Measurements from ENCODE around the gene EGFLAM. TPM values are rescaled to one million over a fixed set of nuclear protein-coding genes. Genes with fewer than 3 reads are reported as not detected.

Gene EGFLAM
- total RNA-seq, 1 experiment from 2014 or later: 9.3 TPM

- no peaks in the 10 kb centered on the region for H3K36me3 Mint-ChIP-seq (ENCODE audit: insufficient read depth, unreplicated experiment)
- no TSS peak for BruUV-seq (replicated peaks)
- peak; percentile 33 for DNase-seq (ENCODE audit: unreplicated experiment)
- no peaks in the 10 kb centered on the region for H3K9me3 Mint-ChIP-seq (ENCODE audit: unreplicated experiment)
- TF ChIP-seq, protein P1, sequence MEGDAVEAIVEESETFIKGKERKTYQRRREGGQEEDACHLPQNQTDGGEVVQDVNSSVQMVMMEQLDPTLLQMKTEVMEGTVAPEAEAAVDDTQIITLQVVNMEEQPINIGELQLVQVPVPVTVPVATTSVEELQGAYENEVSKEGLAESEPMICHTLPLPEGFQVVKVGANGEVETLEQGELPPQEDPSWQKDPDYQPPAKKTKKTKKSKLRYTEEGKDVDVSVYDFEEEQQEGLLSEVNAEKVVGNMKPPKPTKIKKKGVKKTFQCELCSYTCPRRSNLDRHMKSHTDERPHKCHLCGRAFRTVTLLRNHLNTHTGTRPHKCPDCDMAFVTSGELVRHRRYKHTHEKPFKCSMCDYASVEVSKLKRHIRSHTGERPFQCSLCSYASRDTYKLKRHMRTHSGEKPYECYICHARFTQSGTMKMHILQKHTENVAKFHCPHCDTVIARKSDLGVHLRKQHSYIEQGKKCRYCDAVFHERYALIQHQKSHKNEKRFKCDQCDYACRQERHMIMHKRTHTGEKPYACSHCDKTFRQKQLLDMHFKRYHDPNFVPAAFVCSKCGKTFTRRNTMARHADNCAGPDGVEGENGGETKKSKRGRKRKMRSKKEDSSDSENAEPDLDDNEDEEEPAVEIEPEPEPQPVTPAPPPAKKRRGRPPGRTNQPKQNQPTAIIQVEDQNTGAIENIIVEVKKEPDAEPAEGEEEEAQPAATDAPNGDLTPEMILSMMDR (IDR thresholded peaks at IDR 0.05; ENCODE audit: unreplicated experiment): no peak
- ChIA-PET POLR2A (interaction anchor here (0.6 kb wide), 1 partner anchor 26 kb away, joined by 3 read pairs; no protein-coding TSS in a partner anchor), CTCF (interaction anchor here (1.1 to 2.5 kb wide), 2 partner anchors 24 to 66 kb away, joined by 3 to 11 read pairs; no protein-coding TSS in a partner anchor)
- H3K27me3 Mint-ChIP-seq (ENCODE audit: insufficient read depth, unreplicated experiment): no peaks in the 10 kb centered on the region
- no peak overlapping the region for H3K4me3 Mint-ChIP-seq (ENCODE audit: unreplicated experiment)
- peaks cover 9% of the 10 kb centered on the region for H3K4me1 Mint-ChIP-seq (ENCODE audit: insufficient read depth, unreplicated experiment)
- H3K27ac Mint-ChIP-seq (ENCODE audit: low read depth, unreplicated experiment): no peak overlapping the region
- intact Hi-C loops (cut with micrococcal nuclease): no loop called here
Measured at GRCh38 chr5:38291355-38291754, 33.0 kb downstream of the EGFLAM start.

- intact Hi-C loops (cut with micrococcal nuclease): no loop called here
- no peaks in the 10 kb centered on the region for H3K27me3 Mint-ChIP-seq (ENCODE audit: insufficient read depth, unreplicated experiment)
- peaks cover 9% of the 10 kb centered on the region for H3K4me1 Mint-ChIP-seq (ENCODE audit: insufficient read depth, unreplicated experiment)
- H3K36me3 Mint-ChIP-seq (ENCODE audit: insufficient read depth, unreplicated experiment): no peaks in the 10 kb centered on the region
- no TSS peak for BruUV-seq (replicated peaks)
- H3K27ac Mint-ChIP-seq (ENCODE audit: low read depth, unreplicated experiment): no peak overlapping the region
- no peak for DNase-seq (ENCODE audit: unreplicated experiment)
- ChIA-PET CTCF (interaction anchor here (0.6 to 1.1 kb wide), 2 partner anchors 31 to 67 kb away, joined by 3 read pairs; no protein-coding TSS in a partner anchor), POLR2A (interaction anchor here (0.6 kb wide), 1 partner anchor 99 kb away, joined by 3 read pairs; no protein-coding TSS in a partner anchor)
- no peaks in the 10 kb centered on the region for H3K9me3 Mint-ChIP-seq (ENCODE audit: unreplicated experiment)
- TF ChIP-seq, protein P1 (IDR thresholded peaks at IDR 0.05; ENCODE audit: unreplicated experiment): no peak
- H3K4me3 Mint-ChIP-seq (ENCODE audit: unreplicated experiment): no peak overlapping the region
Measured at GRCh38 chr5:38292228-38292627, 33.9 kb downstream of the EGFLAM start.

DNA sequence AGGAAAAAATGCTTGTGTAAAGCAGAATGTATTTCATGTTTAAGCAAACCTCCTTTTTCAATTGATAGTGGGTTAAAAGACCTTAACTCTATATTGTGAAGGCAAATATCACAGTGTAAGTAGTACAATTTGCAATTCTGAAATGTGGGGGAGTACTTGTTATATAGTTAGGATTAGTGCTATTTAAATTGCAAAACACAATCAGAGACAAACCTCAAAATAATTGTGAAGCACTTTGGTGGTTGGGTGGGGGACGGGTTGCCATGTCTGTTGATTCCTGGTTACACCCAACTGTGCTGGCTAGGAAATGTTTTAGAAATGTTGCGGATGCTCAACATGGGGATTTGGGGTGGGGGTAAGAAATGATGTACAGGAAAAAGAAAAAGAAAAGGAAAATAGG is 37.4 kb downstream of the EGFLAM start:
- ChIA-PET POLR2A (no interaction called here), CTCF (interaction anchor here (3.4 kb wide), 1 partner anchor 30 kb away, joined by 12 read pairs; no protein-coding TSS in a partner anchor)
- intact Hi-C loops (cut with micrococcal nuclease): no loop called here
- TF ChIP-seq, protein P1 (IDR thresholded peaks at IDR 0.05; ENCODE audit: unreplicated experiment): no peak
- Mint-ChIP-seq H3K27ac (ENCODE audit: low read depth, unreplicated experiment) (no peak overlapping the region), H3K9me3 (ENCODE audit: unreplicated experiment) (no peaks in the 10 kb centered on the region), H3K4me3 (ENCODE audit: unreplicated experiment) (no peak overlapping the region), H3K27me3 (ENCODE audit: insufficient read depth, unreplicated experiment) (no peaks in the 10 kb centered on the region), H3K36me3 (ENCODE audit: insufficient read depth, unreplicated experiment) (no peaks in the 10 kb centered on the region), H3K4me1 (ENCODE audit: insufficient read depth, unreplicated experiment) (peaks cover 9% of the 10 kb centered on the region)
- no TSS peak for BruUV-seq (replicated peaks)
- no peak for DNase-seq (ENCODE audit: unreplicated experiment)

- peaks cover 6% of the 10 kb centered on the region for H3K9me3 Mint-ChIP-seq (ENCODE audit: unreplicated experiment)
- H3K4me1 Mint-ChIP-seq (ENCODE audit: insufficient read depth, unreplicated experiment): no peaks in the 10 kb centered on the region
- TF ChIP-seq, protein P1 (IDR thresholded peaks at IDR 0.05; ENCODE audit: unreplicated experiment): no peak
- H3K27me3 Mint-ChIP-seq (ENCODE audit: insufficient read depth, unreplicated experiment): no peaks in the 10 kb centered on the region
- ChIA-PET POLR2A (no interaction called here), CTCF (interaction anchor here (1.1 to 3.4 kb wide), 3 partner anchors 33 to 123 kb away, joined by 3 to 12 read pairs (median 5); no protein-coding TSS in a partner anchor)
- intact Hi-C loops (cut with micrococcal nuclease): no loop called here
- no peaks in the 10 kb centered on the region for H3K36me3 Mint-ChIP-seq (ENCODE audit: insufficient read depth, unreplicated experiment)
- no peak for DNase-seq (ENCODE audit: unreplicated experiment)
- H3K4me3 Mint-ChIP-seq (ENCODE audit: unreplicated experiment): no peak overlapping the region
- H3K27ac Mint-ChIP-seq (ENCODE audit: low read depth, unreplicated experiment): no peak overlapping the region
- BruUV-seq (replicated peaks): no TSS peak
Measured at GRCh38 chr5:38297830-38298608, 39.7 kb downstream of the EGFLAM start.

Data from MCF 10A (cell line).